Measurements from ENCODE around the gene TMEM88.

TMEM88 gene

GRCh38 chr17:7853691-7854038 lies 1.2 kb upstream of the TMEM88 start:
- TF ChIP-seq CTCF (IDR thresholded peaks at IDR 0.05; ENCODE audit: low read depth, low read length, missing control alignments) = no peak
- H3K4me3 ChIP-seq (replicated peaks; ENCODE audit: low read depth, low read length) = no peak overlapping the region
- no peak for DNase-seq (ENCODE audit: extremely low read depth, low read depth)

- H3K4me3 ChIP-seq (replicated peaks; ENCODE audit: low read depth, low read length) = no peak overlapping the region
- no peak for DNase-seq (ENCODE audit: extremely low read depth, low read depth)
- TF ChIP-seq CTCF (IDR thresholded peaks at IDR 0.05; ENCODE audit: low read depth, low read length, missing control alignments) = no peak
Observed at GRCh38 chr17:7854078-7854777, 638 bp upstream of the TMEM88 start.

- DNase-seq (ENCODE audit: extremely low read depth, low read depth) = no peak
- peak overlapping the region; percentile 68 for H3K4me3 ChIP-seq (replicated peaks; ENCODE audit: low read depth, low read length)
- TF ChIP-seq CTCF (IDR thresholded peaks at IDR 0.05; ENCODE audit: low read depth, low read length, missing control alignments) = no peak
Observed at GRCh38 chr17:7855660-7856010, 769 bp downstream of the TMEM88 start.

- no peak for TF ChIP-seq CTCF (IDR thresholded peaks at IDR 0.05; ENCODE audit: low read depth, low read length, missing control alignments)
- peak overlapping the region; percentile 68 for H3K4me3 ChIP-seq (replicated peaks; ENCODE audit: low read depth, low read length)
- no peak for DNase-seq (ENCODE audit: extremely low read depth, low read depth)
Observed at GRCh38 chr17:7856011-7856810, 1.3 kb downstream of the TMEM88 start.

- peak within 1 kb of the TSS; percentile 68 for H3K4me3 ChIP-seq (replicated peaks; ENCODE audit: low read depth, low read length)
- TF ChIP-seq CTCF (IDR thresholded peaks at IDR 0.05; ENCODE audit: low read depth, low read length, missing control alignments) = peak; percentile 34
Observed at GRCh38 chr17:7856811-7857712, 2.2 kb downstream of the TMEM88 start, which contains the start of gene NAA38. Gene NAA38 (minus strand): TSS chr17:7857559. CDS start chr17:7857463, 96 bp downstream.

GRCh38 chr17:7857713-7858521 lies 3.1 kb downstream of the TMEM88 start, which contains the start of gene CYB5D1:
Gene CYB5D1 (plus strand): TSS chr17:7858003. CDS start chr17:7858135, 132 bp downstream.
- peak within 1 kb of the TSS; percentile 68 for H3K4me3 ChIP-seq (replicated peaks; ENCODE audit: low read depth, low read length)
- DNase-seq (ENCODE audit: extremely low read depth, low read depth) = peak; percentile 85
- no peak for TF ChIP-seq CTCF (IDR thresholded peaks at IDR 0.05; ENCODE audit: low read depth, low read length, missing control alignments)

More at GRCh38 chr17:7856811-7857712, 2.2 kb downstream of the TMEM88 start, which contains the start of gene NAA38:
- DNase-seq (ENCODE audit: extremely low read depth, low read depth) = peak; percentile 100
